Measurements from ENCODE around the gene ANKRD62. TPM values are rescaled to one million over a fixed set of nuclear protein-coding genes. Genes with fewer than 3 reads are reported as not detected.
A peak's percentile ranks its signal among the peaks of the same experiment; 100 is the strongest.

The ANKRD62 gene
- total and polyA plus RNA-seq, 7 donors, result 0.03 to 0.55 TPM; not detected in 5

DNA sequence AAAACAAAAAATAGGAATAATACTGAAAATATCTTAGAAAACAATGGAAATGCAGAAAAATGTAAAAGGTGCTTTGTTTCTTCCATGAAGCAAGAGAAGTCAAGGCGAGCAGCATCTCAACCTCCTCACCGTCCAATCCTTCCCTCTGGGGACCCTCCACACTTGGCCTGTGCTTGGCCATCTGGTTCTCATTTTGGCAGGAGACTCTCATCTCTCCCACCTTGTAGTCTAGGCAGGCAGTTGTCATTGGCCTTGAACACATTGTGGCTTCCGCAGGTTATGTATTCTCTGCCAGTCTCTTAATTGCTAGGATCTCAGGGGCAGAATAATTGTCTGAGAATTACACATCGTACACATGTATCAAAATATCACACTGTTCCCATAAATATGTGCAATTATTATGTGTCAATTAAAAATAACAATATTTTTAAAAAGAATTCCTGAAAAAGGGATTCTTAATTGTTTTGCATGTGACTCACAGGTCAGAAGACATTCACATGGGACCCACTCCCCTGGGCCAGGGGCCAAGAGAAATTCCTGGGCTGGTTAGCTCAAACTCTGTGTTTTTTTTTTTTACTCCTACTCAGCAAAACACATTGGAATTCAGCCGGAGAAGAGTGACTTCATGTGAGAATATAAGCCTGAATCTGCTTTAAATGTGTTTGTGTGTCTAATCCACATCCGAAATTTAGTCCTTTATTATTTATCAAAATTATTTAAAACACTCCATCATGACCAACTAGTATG is 14.0 kb upstream of the ANKRD62 start:
- Histone ChIP-seq H3K27me3 (no peaks in the 10 kb centered on the region), H3K27ac (no peak overlapping the region), H3K9me3 (no peaks in the 10 kb centered on the region), H3K36me3 (no peaks in the 10 kb centered on the region), H3K4me1 (no peaks in the 10 kb centered on the region), H3K4me3 (no peak overlapping the region)
- WGBS, 2 donors, result 83 to 91% methylated on average over 6 of the region's 6 CpGs
- TF ChIP-seq EP300 (IDR thresholded peaks at IDR 0.05), result no peak
- no peak for TF ChIP-seq POLR2A (IDR thresholded peaks at IDR 0.05)
- TF ChIP-seq, protein P1, sequence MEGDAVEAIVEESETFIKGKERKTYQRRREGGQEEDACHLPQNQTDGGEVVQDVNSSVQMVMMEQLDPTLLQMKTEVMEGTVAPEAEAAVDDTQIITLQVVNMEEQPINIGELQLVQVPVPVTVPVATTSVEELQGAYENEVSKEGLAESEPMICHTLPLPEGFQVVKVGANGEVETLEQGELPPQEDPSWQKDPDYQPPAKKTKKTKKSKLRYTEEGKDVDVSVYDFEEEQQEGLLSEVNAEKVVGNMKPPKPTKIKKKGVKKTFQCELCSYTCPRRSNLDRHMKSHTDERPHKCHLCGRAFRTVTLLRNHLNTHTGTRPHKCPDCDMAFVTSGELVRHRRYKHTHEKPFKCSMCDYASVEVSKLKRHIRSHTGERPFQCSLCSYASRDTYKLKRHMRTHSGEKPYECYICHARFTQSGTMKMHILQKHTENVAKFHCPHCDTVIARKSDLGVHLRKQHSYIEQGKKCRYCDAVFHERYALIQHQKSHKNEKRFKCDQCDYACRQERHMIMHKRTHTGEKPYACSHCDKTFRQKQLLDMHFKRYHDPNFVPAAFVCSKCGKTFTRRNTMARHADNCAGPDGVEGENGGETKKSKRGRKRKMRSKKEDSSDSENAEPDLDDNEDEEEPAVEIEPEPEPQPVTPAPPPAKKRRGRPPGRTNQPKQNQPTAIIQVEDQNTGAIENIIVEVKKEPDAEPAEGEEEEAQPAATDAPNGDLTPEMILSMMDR (IDR thresholded peaks at IDR 0.05), result no peak
- no peak for TF ChIP-seq POLR2AphosphoS5 (IDR thresholded peaks at IDR 0.05)
- intact Hi-C loops (cut with DNase I), result loop anchor here (10.0 kb wide), 1 partner anchor 155 kb away; no protein-coding TSS in a partner anchor
- DNase-seq, result no peak

DNA sequence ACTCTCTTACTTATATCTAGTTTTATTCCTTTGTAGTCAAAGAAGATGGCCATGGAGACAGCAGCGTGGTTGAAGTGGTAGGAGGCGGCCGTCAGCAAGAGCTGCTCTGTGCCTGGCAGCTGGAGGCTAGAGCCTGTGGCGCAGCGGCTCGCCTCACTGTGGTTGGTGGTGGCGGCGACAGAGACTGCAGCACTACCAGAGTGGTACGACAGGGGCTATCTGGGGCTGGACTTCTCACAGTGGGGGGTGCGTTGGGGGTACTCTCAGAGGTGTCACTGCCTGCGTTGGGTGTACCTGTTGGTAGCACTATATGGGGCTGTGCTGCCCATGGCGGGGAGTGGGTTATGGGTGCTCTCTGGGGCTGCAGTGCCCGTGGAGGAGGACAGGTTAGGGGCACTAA is 8.5 kb upstream of the ANKRD62 start:
- no peaks in the 10 kb centered on the region for H3K36me3 ChIP-seq
- intact Hi-C loops (cut with DNase I), result no loop called here
- H3K9me3 ChIP-seq, result no peaks in the 10 kb centered on the region
- no peaks in the 10 kb centered on the region for H3K27me3 ChIP-seq
- TF ChIP-seq POLR2A (IDR thresholded peaks at IDR 0.05), result no peak
- TF ChIP-seq, protein P1 (IDR thresholded peaks at IDR 0.05), result no peak
- TF ChIP-seq POLR2AphosphoS5 (IDR thresholded peaks at IDR 0.05), result no peak
- no peak for TF ChIP-seq EP300 (IDR thresholded peaks at IDR 0.05)
- no peak overlapping the region for H3K4me3 ChIP-seq
- no peak overlapping the region for H3K27ac ChIP-seq
- peak; percentile 66 for DNase-seq
- no peaks in the 10 kb centered on the region for H3K4me1 ChIP-seq
- 86 to 96% methylated on average over 13 of the region's 13 CpGs for WGBS, 2 donors

DNA sequence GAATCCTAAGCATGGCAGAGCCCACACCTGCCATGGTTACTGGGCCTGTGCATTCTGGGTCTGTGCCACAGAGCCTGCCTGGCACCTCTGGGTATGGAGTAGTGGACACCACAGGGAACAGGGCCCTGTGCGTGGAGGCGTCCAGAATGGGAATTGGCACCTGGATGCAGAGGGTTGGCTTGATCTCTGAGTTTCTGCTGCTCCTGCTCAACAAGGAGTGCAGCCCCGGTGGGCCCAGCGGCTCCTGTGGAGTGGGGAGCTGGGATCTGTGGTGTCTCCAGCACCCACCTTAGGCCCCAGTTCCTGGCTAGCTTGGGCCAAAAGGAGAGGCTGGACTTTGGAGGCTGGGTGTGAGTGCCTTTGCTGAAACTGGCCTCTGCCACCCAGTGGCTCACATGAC is 7.9 kb upstream of the ANKRD62 start:
- no peaks in the 10 kb centered on the region for H3K27me3 ChIP-seq
- H3K9me3 ChIP-seq, result no peaks in the 10 kb centered on the region
- no peaks in the 10 kb centered on the region for H3K36me3 ChIP-seq
- no peak overlapping the region for H3K4me3 ChIP-seq
- intact Hi-C loops (cut with DNase I), result no loop called here
- H3K4me1 ChIP-seq, result no peaks in the 10 kb centered on the region
- WGBS, 2 donors, result 86 to 94% methylated on average over 4 of the region's 4 CpGs
- TF ChIP-seq, protein P1 (IDR thresholded peaks at IDR 0.05), result no peak
- TF ChIP-seq EP300 (IDR thresholded peaks at IDR 0.05), result no peak
- no peak for TF ChIP-seq POLR2A (IDR thresholded peaks at IDR 0.05)
- TF ChIP-seq POLR2AphosphoS5 (IDR thresholded peaks at IDR 0.05), result no peak
- no peak for DNase-seq
- no peak overlapping the region for H3K27ac ChIP-seq

DNA sequence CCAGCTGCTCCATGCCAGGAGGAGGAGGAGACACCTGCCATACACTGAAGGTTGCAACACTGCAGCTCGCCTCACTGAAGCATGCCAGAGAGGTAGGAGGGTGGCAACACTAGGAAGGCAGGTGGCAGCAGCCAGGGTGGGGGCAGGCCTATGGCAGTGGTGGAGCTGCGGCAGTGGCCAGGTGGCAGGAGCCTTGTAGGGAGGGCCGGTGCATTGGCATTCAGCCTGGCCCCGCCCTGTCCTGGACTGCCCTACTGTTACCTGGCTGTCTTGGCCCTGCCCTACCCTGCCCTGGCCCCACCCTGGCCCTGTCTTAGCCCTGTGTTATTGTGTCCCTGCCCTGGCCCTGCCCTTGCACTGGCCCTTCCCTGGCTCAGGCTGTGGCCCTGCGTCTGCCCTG is 7.4 kb upstream of the ANKRD62 start:
- Histone ChIP-seq H3K4me3 (no peak overlapping the region), H3K36me3 (no peaks in the 10 kb centered on the region), H3K4me1 (no peaks in the 10 kb centered on the region), H3K27me3 (no peaks in the 10 kb centered on the region), H3K9me3 (no peaks in the 10 kb centered on the region), H3K27ac (no peak overlapping the region)
- DNase-seq, result no peak
- WGBS, 2 donors, result 14 to 64% methylated on average over 5 of the region's 5 CpGs
- intact Hi-C loops (cut with DNase I), result no loop called here
- no peak for TF ChIP-seq POLR2AphosphoS5 (IDR thresholded peaks at IDR 0.05)
- TF ChIP-seq, protein P1 (IDR thresholded peaks at IDR 0.05), result no peak
- no peak for TF ChIP-seq POLR2A (IDR thresholded peaks at IDR 0.05)
- no peak for TF ChIP-seq EP300 (IDR thresholded peaks at IDR 0.05)

All from sigmoid colon (tissue), 7 donors.